Measurements from ENCODE around the gene HEATR5A.
"Not testable (repeated sequence)": the region's sequence is repeated elsewhere in the genome, so short reads cannot be mapped to it uniquely, and the experiment has no call there.

DNA sequence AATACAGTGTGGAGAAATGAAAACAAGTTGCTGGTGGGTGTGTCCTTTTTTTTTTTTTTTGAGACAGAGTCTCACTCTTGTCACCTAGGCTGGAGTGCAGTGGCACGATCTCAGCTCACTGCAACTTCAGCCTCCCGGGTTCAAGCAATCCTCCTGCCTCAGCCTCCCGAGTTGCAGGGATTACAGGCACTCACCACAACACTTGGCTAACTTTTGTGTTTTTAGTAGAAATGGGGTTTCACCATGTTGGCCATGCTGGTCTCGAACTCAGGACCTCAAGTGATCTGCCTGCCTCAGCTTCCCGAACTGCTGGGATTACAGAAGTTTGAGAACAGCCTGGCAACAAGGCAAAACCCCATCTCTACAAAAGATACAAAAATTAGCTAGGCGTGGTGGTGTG is 108.0 kb downstream of the HEATR5A start:
- TF ChIP-seq, protein P1, sequence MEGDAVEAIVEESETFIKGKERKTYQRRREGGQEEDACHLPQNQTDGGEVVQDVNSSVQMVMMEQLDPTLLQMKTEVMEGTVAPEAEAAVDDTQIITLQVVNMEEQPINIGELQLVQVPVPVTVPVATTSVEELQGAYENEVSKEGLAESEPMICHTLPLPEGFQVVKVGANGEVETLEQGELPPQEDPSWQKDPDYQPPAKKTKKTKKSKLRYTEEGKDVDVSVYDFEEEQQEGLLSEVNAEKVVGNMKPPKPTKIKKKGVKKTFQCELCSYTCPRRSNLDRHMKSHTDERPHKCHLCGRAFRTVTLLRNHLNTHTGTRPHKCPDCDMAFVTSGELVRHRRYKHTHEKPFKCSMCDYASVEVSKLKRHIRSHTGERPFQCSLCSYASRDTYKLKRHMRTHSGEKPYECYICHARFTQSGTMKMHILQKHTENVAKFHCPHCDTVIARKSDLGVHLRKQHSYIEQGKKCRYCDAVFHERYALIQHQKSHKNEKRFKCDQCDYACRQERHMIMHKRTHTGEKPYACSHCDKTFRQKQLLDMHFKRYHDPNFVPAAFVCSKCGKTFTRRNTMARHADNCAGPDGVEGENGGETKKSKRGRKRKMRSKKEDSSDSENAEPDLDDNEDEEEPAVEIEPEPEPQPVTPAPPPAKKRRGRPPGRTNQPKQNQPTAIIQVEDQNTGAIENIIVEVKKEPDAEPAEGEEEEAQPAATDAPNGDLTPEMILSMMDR (IDR thresholded peaks at IDR 0.05; ENCODE audit: borderline replicate concordance, extremely low read depth, low read length, poor library complexity, severe bottlenecking), result not testable (repeated sequence)
- TF ChIP-seq EZH2 (IDR thresholded peaks at IDR 0.05; ENCODE audit: borderline replicate concordance, low read depth, low read length, severe bottlenecking), result not testable (repeated sequence)
